ENCODE data around the gene MSN.

DNA sequence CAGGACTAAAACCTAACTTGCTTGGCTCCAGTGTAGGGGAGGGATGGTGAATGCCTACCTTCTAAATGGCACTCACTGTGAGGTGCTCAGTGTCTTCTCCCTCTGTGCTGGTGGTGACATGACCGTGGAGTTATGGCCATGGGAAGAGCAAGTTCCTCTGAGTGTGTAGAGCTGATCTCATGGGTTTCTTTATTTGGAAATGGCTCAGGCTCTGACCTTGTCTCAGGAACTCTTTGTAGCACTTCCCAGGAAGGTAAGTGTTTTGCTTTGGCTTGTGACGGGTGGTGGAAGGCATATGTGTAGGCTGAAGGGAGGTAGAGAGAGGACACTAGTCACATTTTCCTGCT is 6.4 kb downstream of the MSN start:
- TF ChIP-seq HDGF (IDR thresholded peaks at IDR 0.05): no peak
- TF ChIP-seq CTCF (IDR thresholded peaks at IDR 0.05 in 2 of 3, conservative IDR thresholded peaks at IDR 0.05 in 1 of 3; ENCODE audit: control insufficient read depth in 2 of 3, extremely low read depth in 1 of 3, insufficient read depth in 1 of 3, low read depth in 3 of 3, low read length in 3 of 3): no peak
- no peak for TF ChIP-seq FOXK2 (IDR thresholded peaks at IDR 0.05)
- TF ChIP-seq, protein P1, sequence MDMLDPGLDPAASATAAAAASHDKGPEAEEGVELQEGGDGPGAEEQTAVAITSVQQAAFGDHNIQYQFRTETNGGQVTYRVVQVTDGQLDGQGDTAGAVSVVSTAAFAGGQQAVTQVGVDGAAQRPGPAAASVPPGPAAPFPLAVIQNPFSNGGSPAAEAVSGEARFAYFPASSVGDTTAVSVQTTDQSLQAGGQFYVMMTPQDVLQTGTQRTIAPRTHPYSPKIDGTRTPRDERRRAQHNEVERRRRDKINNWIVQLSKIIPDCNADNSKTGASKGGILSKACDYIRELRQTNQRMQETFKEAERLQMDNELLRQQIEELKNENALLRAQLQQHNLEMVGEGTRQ (IDR thresholded peaks at IDR 0.05; ENCODE audit: borderline replicate concordance, low read depth, low read length): no peak
- no peak for TF ChIP-seq EZH2 (IDR thresholded peaks at IDR 0.05; ENCODE audit: borderline replicate concordance, control insufficient read depth, low read depth, low read length)
- no peak for TF ChIP-seq FOS (IDR thresholded peaks at IDR 0.05; ENCODE audit: borderline replicate concordance, extremely low read depth, insufficient read length)
- no peak for TF ChIP-seq E2F8 (IDR thresholded peaks at IDR 0.05; ENCODE audit: low read depth, partially characterized antibody)
- no peak for TF ChIP-seq NRF1 (conservative IDR thresholded peaks at IDR 0.05; ENCODE audit: low read depth, low read length)
- no peak for TF ChIP-seq EGR1 (IDR thresholded peaks at IDR 0.05; ENCODE audit: borderline replicate concordance in 1 of 2, low read depth in 2 of 2, low read length in 2 of 2)
- TF ChIP-seq SUZ12 (IDR thresholded peaks at IDR 0.05; ENCODE audit: unreplicated experiment): no peak
- no peak for TF ChIP-seq RB1 (IDR thresholded peaks at IDR 0.05; ENCODE audit: borderline replicate concordance)
- TF ChIP-seq RAD21 (IDR thresholded peaks at IDR 0.05; ENCODE audit: insufficient read depth, low read depth, low read length): no peak

Measured in GM12878 (cell line).